IMR-90 (cell line): ENCODE results near the gene CACNG7. TPM values are rescaled to one million over a fixed set of nuclear protein-coding genes. Genes with fewer than 3 reads are reported as not detected.

Experiments used
- ATAC-seq: fragments of 200-7000 bp; cut with Tn5 transposase; 2 replicates; pipeline ENCODE4 v1.9.1; 2020; ENCODE audit warnings: low read depth, mild to moderate bottlenecking, moderate library complexity
- BruUV-seq: library from RNA; stranded (reverse); fragments of 400-500 nt; replicated peaks from 2 replicates; lab custom pipeline; 2021; lab: Mats Ljungman, UMichigan
- CTCF ChIA-PET: fragments of 300-600 bp; formaldehyde crosslinking; extraction: SDS; loops from one replicate; lab custom pipeline; 2021; ENCODE audit warnings: antibody characterized with exemption; lab: Yijun Ruan, JAX
- POLR2A ChIA-PET: fragments of 300-600 bp; sonication (Branson Sonifier 250); formaldehyde crosslinking; loops from one replicate; lab custom pipeline; 2022; ENCODE audit warnings: antibody characterized with exemption; ENCODE audit not compliant: unreplicated experiment; lab: Charles Lee
- DNase-seq: peaks from one replicate; pipeline ENCODE4 v3.0.0; 2013
- H2AFZ ChIP-seq: replicated peaks from 2 replicates; pipeline ENCODE3; 2013; ENCODE audit warnings: low read length, mild to moderate bottlenecking; ENCODE audit not compliant: poor library complexity
- H2AK5ac ChIP-seq: 2 replicates; pipeline ENCODE4 v1.6.1; 2013; ENCODE audit warnings: low read depth, low read length, inconsistent platforms
- H2AK9ac ChIP-seq: replicated peaks from 2 replicates; pipeline ENCODE3; 2013; ENCODE audit warnings: mild to moderate bottlenecking, low read depth, low read length, moderate library complexity; ENCODE audit not compliant: poor library complexity
- H2BK120ac ChIP-seq: 2 replicates; pipeline ENCODE4 v1.6.1; 2013; ENCODE audit warnings: low read depth, low read length, inconsistent platforms
- H2BK15ac ChIP-seq: 3 replicates; pipeline ENCODE4 v1.6.1; 2013; ENCODE audit warnings: low read depth, low read length, inconsistent platforms
- H2BK20ac ChIP-seq: 2 replicates; pipeline ENCODE4 v1.6.1; 2013; ENCODE audit warnings: low read depth, mild to moderate bottlenecking, inconsistent platforms, low read length, moderate library complexity
- H2BK5ac ChIP-seq: 2 replicates; pipeline ENCODE4 v1.6.1; 2013; ENCODE audit warnings: mild to moderate bottlenecking, low read depth, low read length, inconsistent platforms; ENCODE audit not compliant: poor library complexity, severe bottlenecking
- H3K14ac ChIP-seq: replicated peaks from 2 replicates; pipeline ENCODE4 v1.6.1; 2013; ENCODE audit warnings: low read depth, low read length, inconsistent platforms
- H3K18ac ChIP-seq: 2 replicates; pipeline ENCODE4 v1.6.1; 2013; ENCODE audit warnings: low read depth, low read length, control low read depth
- H3K23ac ChIP-seq: 2 replicates; pipeline ENCODE4 v1.6.1; 2013; ENCODE audit warnings: low read depth, low read length, inconsistent platforms
- H3K27ac ChIP-seq: 2 replicates; pipeline ENCODE4 v1.5.1; 2013; ENCODE audit warnings: mild to moderate bottlenecking, control low read depth, low read length; ENCODE audit not compliant: insufficient read depth
- H3K27me3 ChIP-seq: 2 replicates; pipeline ENCODE4 v1.6.1; 2013; ENCODE audit warnings: low read length; ENCODE audit not compliant: control insufficient read depth, insufficient read depth
- H3K36me3 ChIP-seq: 2 replicates; pipeline ENCODE4 v1.6.1; 2013; ENCODE audit warnings: low read length, mixed read lengths; ENCODE audit not compliant: control insufficient read depth, insufficient read depth
- H3K4ac ChIP-seq: 2 replicates; pipeline ENCODE4 v1.6.1; 2013; ENCODE audit warnings: low read depth, low read length, inconsistent platforms
- H3K4me1 ChIP-seq: 2 replicates; pipeline ENCODE4 v1.6.1; 2013; ENCODE audit warnings: low read length, mixed read lengths; ENCODE audit not compliant: control insufficient read depth, insufficient read depth
- H3K4me2 ChIP-seq: 2 replicates; pipeline ENCODE4 v1.6.1; 2013; ENCODE audit warnings: low read depth, mild to moderate bottlenecking, control low read depth, low read length, moderate library complexity
- H3K4me3 ChIP-seq: 2 replicates; pipeline ENCODE4 v1.5.1; 2013; ENCODE audit warnings: low read depth, mild to moderate bottlenecking, control low read depth, low read length, moderate library complexity; ENCODE audit not compliant: insufficient read depth
- H3K56ac ChIP-seq: 2 replicates; pipeline ENCODE4 v1.6.1; 2013; ENCODE audit warnings: low read length, inconsistent platforms; ENCODE audit not compliant: insufficient read depth; ENCODE audit errors: extremely low read depth
- H3K79me1 ChIP-seq, 2 experiments: 2 replicates each; pipeline ENCODE4 v1.6.1; 2013; ENCODE audit warnings: low read length in 2 of 2, inconsistent platforms in 1 of 2, low read depth in 1 of 2
- H3K9ac ChIP-seq: 2 replicates; pipeline ENCODE4 v1.6.1; 2013; ENCODE audit warnings: low read depth, low read length, control low read depth
- H3K9me1 ChIP-seq: 2 replicates; pipeline ENCODE4 v1.6.1; 2013; ENCODE audit warnings: low read length, inconsistent platforms; ENCODE audit not compliant: insufficient read depth
- H3K9me3 ChIP-seq: 2 replicates; pipeline ENCODE4 v1.6.1; 2013; ENCODE audit warnings: low read length; ENCODE audit not compliant: control insufficient read depth, insufficient read depth
- H4K20me1 ChIP-seq: 2 replicates; pipeline ENCODE4 v1.6.1; 2013; ENCODE audit warnings: low read length, inconsistent platforms; ENCODE audit not compliant: insufficient read depth
- H4K5ac ChIP-seq: 2 replicates; pipeline ENCODE4 v1.6.1; 2013; ENCODE audit warnings: mild to moderate bottlenecking, low read depth, low read length, control low read depth
- H4K8ac ChIP-seq, 2 experiments: 2 replicates each; pipeline ENCODE4 v1.6.1; 2013; ENCODE audit warnings: low read depth in 2 of 2, low read length in 2 of 2, control low read depth in 1 of 2, inconsistent platforms in 1 of 2
- H4K91ac ChIP-seq: 2 replicates; pipeline ENCODE4 v1.6.1; 2013; ENCODE audit warnings: low read depth, low read length, inconsistent platforms; ENCODE audit not compliant: insufficient read depth
- BHLHE40 ChIP-seq: fragments of 150-350 bp; IDR thresholded peaks from 2 replicates; pipeline ENCODE4 v1.6.1; 2016; ENCODE audit warnings: mild to moderate bottlenecking, low read depth, low read length
- CEBPB ChIP-seq: IDR thresholded peaks from 2 replicates; pipeline ENCODE4 v1.6.1; 2012; ENCODE audit warnings: low read depth, low read length, improper control_type of control experiment
- CHD1 ChIP-seq: IDR thresholded peaks from 2 replicates; pipeline ENCODE4 v1.6.1; 2012; ENCODE audit warnings: low read depth, low read length, improper control_type of control experiment
- CTCF ChIP-seq: conservative IDR thresholded peaks from 2 replicates; pipeline ENCODE4 v1.5.1; 2012; ENCODE audit warnings: mild to moderate bottlenecking, low read depth, low read length, improper control_type of control experiment
- ELK1 ChIP-seq: fragments of 150-350 bp; IDR thresholded peaks from 2 replicates; pipeline ENCODE4 v1.6.1; 2016; ENCODE audit warnings: low read depth, mild to moderate bottlenecking, low read length, moderate library complexity, borderline replicate concordance
- FOS ChIP-seq: fragments of 150-350 bp; IDR thresholded peaks from 2 replicates; pipeline ENCODE4 v1.6.1; 2016; ENCODE audit warnings: low read depth, low read length
- MAFK ChIP-seq: IDR thresholded peaks from 2 replicates; pipeline ENCODE4 v1.6.1; 2012; ENCODE audit warnings: low read depth, low read length, improper control_type of control experiment
- MXI1 ChIP-seq: IDR thresholded peaks from 2 replicates; pipeline ENCODE4 v1.6.1; 2012; ENCODE audit warnings: low read depth, mild to moderate bottlenecking, low read length, moderate library complexity, borderline replicate concordance
- NFE2L2 ChIP-seq: fragments of 150-350 bp; IDR thresholded peaks from 2 replicates; pipeline ENCODE4 v1.6.1; 2016; ENCODE audit warnings: low read depth, mild to moderate bottlenecking, low read length
- RAD21 ChIP-seq: IDR thresholded peaks from 2 replicates; pipeline ENCODE4 v1.6.1; 2012; ENCODE audit warnings: low read length, improper control_type of control experiment
- SMC3 ChIP-seq: fragments of 150-350 bp; IDR thresholded peaks from 2 replicates; pipeline ENCODE4 v1.6.1; 2016; ENCODE audit warnings: low read depth, mild to moderate bottlenecking, antibody characterized with exemption, low read length, moderate library complexity
- WGBS, 2 experiments: methylation state at CpG; one replicate each; pipeline versions ENCODE4 v1.1.5 to v1.1.7; 2013; ENCODE audit warnings: missing lambda C conversion rate in 2 of 2; ENCODE audit not compliant: insufficient read length in 1 of 2; ENCODE audit errors: extremely low coverage in 2 of 2; 5-methylcytosine and 5-hydroxymethylcytosine counted together
- dilution Hi-C: fragments of 300-500 bp; cut with HindIII; formaldehyde crosslinking; loops from one replicate; pipeline ENCODE4 v1.14.3; 2018; ENCODE audit warnings: low sequenced_read_pairs; ENCODE audit not compliant: unreplicated experiment
- in situ Hi-C: fragments of 300-500 bp; cut with MboI; formaldehyde crosslinking; loops from 3 replicates; pipeline ENCODE4 v1.14.3; 2019; ENCODE audit warnings: low sequenced_read_pairs, inconsistent platforms, mixed read lengths
- intact Hi-C: fragments of 100-400 bp; cut with micrococcal nuclease; formaldehyde crosslinking; loops from 2 replicates; pipeline ENCODE4 v1.10.0; 2022
- polyA plus RNA-seq, 3 experiments: library from polyadenylated mRNA; depleted of rRNA; stranded (reverse); fragments of >200 nt; gene quantifications; 2 replicates each; pipeline ENCODE4 v1.2.3, GENCODE V29; 2012; ENCODE audit warnings: low replicate concordance in 1 of 3
- total RNA-seq: library from RNA; depleted of rRNA; stranded (reverse); fragments of >200 nt; gene quantifications from 2 replicates; pipeline ENCODE4 v1.2.3, GENCODE V29; 2012

Gene CACNG7
- total and polyA plus RNA-seq, 2 of the 4 experiments (the other 2 are of a cell fraction) = 0.36 to 6.7 TPM

- in situ Hi-C loops (no loop called here), dilution Hi-C loops (no loop called here), intact Hi-C loops (no loop called here)
- Histone ChIP-seq H4K8ac (no peak overlapping the region), H3K4me3 (no peak overlapping the region), H4K20me1 (no peaks in the 10 kb centered on the region), H4K91ac (no peak overlapping the region), H4K5ac (no peak overlapping the region), H2BK120ac (no peak overlapping the region), H3K9me1 (no peaks in the 10 kb centered on the region), H3K27ac (no peak overlapping the region), H2AK9ac (no peak overlapping the region), H2AFZ (no peak overlapping the region), H3K27me3 (peaks cover 17% of the 10 kb centered on the region), H3K18ac (no peak overlapping the region), H2BK15ac (no peak overlapping the region), H3K14ac (no peak overlapping the region), H3K36me3 (no peaks in the 10 kb centered on the region), H2BK20ac (no peak overlapping the region), H3K4me1 (no peaks in the 10 kb centered on the region), H3K56ac (no peak overlapping the region), H2AK5ac (no peak overlapping the region), H2BK5ac (no peak overlapping the region), H3K4me2 (no peak overlapping the region), H3K4ac (no peak overlapping the region), H3K9ac (no peak overlapping the region), H3K23ac (no peak overlapping the region), H3K9me3 (no peaks in the 10 kb centered on the region), H3K79me1 (no peaks in the 10 kb centered on the region)
- TF ChIP-seq BHLHE40 (no peak), CEBPB (no peak), MAFK (no peak), CTCF (no peak), ELK1 (no peak), RAD21 (no peak), SMC3 (no peak), MXI1 (no peak), NFE2L2 (no peak), CHD1 (no peak), FOS (no peak)
- no TSS peak for BruUV-seq
- DNase-seq = no peak
- ATAC-seq = no peak
- ChIA-PET POLR2A (no interaction called here), CTCF (no interaction called here)
- WGBS, 2 experiments = 50% methylated on average over 3 of the region's 23 CpGs; no CpG with 5 or more reads in 1 of the 2 experiments
Observed at GRCh38 chr19:53892301-53892980, 16.6 kb upstream of the CACNG7 start.
